SK-N-MC (cell line): ENCODE data around the gene TARS1.

Source experiments
- EZH2 ChIP-seq: fragments of 200-600 bp; sonication (generic); IDR thresholded peaks from one replicate; pipeline ENCODE4 v1.6.1; 2017; ENCODE audit warnings: antibody characterized with exemption
- FOXP2 ChIP-seq: optimal IDR thresholded peaks from 2 replicates; pipeline ENCODE3; 2011; ENCODE audit warnings: mild to moderate bottlenecking, moderate library complexity; ENCODE audit not compliant: insufficient read depth; ENCODE audit errors: extremely low read length, control extremely low read depth
- POLR2AphosphoS5 ChIP-seq: IDR thresholded peaks from 2 replicates; pipeline ENCODE4 v1.6.1; 2012; ENCODE audit warnings: mild to moderate bottlenecking, low read depth, low read length, borderline replicate concordance

DNA sequence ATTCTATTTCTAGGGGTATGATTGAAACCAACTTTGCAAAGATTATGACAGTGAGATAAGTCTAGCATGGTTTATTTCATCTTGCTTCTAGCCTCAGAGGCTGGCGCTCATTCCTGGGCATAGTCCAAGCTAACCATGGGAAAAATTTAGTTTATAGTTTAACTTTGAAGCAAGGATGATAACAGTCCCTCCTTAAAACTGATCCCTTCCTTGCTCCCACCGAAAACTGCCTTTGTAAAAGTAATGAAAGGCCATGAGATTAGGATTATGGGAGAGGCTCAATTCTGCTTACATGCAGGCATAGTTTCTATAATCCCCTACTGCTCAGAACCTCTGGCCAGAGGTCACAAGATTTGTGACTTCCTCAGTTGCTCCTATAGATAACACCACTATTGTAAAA lies 75.7 kb downstream of the TARS1 start:
- TF ChIP-seq POLR2AphosphoS5, result no peak
- no peak for TF ChIP-seq EZH2
- TF ChIP-seq FOXP2, result no peak
